Effector memory CD4-positive, alpha-beta T cell (primary cell): Measurements from ENCODE around the gene CALY.

ENCODE experiments used
- DNase-seq, 3 donors: peaks; one replicate each; pipeline ENCODE4 v3.0.0-alpha.2; 2020
- H3K27ac ChIP-seq: 2 replicates; pipeline ENCODE4 v1.7.0; 2013; ENCODE audit warnings: mild to moderate bottlenecking, low read length, moderate library complexity; ENCODE audit not compliant: insufficient read depth, poor library complexity, severe bottlenecking
- H3K27me3 ChIP-seq: replicated peaks from 2 replicates; pipeline ENCODE4 v1.7.0; 2013; ENCODE audit warnings: mild to moderate bottlenecking, low read length; ENCODE audit not compliant: insufficient read depth, control insufficient read depth, poor library complexity, severe bottlenecking
- H3K36me3 ChIP-seq: 2 replicates; pipeline ENCODE4 v1.7.0; 2013; ENCODE audit warnings: mild to moderate bottlenecking, low read length, moderate library complexity; ENCODE audit not compliant: control insufficient read depth, insufficient read depth
- H3K4me1 ChIP-seq: 2 replicates; pipeline ENCODE4 v1.7.0; 2013; ENCODE audit warnings: low read length, mild to moderate bottlenecking; ENCODE audit not compliant: control insufficient read depth, insufficient read depth, poor library complexity, severe bottlenecking
- H3K4me3 ChIP-seq: 2 replicates; pipeline ENCODE4 v1.7.0; 2013; ENCODE audit warnings: low read length, low read depth, mild to moderate bottlenecking; ENCODE audit not compliant: insufficient read depth, poor library complexity, severe bottlenecking
- H3K9me3 ChIP-seq: 2 replicates; pipeline ENCODE4 v1.7.0; 2013; ENCODE audit warnings: mild to moderate bottlenecking, low read length, moderate library complexity; ENCODE audit not compliant: control insufficient read depth

CALY gene

DNA sequence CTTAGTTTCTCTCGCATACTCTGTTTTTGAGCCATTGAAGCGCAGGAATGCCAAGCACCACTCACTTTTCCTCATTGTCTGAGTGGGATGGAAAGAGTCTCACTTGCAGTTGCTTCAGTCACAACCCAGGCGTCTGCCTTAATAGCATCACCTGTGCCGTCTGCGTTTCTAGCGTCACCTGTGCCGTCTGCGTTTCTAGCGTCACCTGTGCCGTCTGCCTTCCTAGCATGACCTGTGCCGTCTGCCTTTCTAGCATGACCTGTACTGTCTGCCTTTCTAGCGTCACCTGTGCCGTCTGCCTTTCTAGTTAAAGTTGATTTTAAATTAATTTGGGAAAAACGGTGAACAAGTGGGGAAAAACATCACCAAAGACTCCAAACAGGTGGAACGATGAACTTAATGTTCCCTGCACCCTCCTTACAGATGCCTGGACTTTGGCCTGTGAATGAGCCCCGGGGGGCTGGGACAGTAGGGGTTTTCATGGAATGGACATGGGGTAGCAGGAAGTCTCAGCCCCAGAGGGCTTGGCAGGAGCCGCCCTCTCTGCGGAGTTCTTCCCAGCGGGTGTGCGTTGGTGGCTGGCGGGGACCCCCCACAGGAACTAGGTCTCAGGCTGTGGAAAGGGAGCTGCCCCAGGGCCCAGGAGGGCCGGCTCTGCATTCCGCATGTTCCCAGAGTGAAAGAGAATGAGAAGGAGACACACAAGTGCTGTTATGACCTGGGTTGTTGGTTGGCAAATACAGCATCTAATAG, 24.5 kb downstream of the CALY start:
- Histone ChIP-seq H3K27me3 (no peaks in the 10 kb centered on the region), H3K9me3 (no peaks in the 10 kb centered on the region), H3K27ac (no peak overlapping the region), H3K4me3 (no peak overlapping the region), H3K4me1 (peaks cover 11% of the 10 kb centered on the region), H3K36me3 (peaks cover 27% of the 10 kb centered on the region)
- no peak for DNase-seq

DNA sequence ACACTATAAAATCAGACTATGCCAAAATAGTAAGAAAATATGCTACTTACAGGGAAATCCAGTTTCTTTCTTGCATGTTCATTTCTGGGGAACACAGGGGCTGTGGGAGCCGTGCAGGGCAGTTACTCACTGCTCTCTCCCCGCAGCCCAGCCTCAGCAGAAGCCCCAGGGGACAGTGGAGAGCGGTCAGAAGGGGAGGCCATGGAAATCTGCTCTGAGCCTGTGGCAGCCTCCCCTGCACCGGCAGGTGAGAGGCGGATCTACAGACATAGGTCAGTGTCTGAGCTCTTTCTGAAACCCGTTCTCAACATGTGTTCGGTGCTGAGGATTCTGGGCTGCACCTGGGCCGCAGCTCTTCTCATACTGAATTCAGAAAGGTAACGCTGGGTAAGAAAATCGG, 25.1 kb downstream of the CALY start:
- H3K9me3 ChIP-seq = no peaks in the 10 kb centered on the region
- no peak overlapping the region for H3K4me3 ChIP-seq
- no peak overlapping the region for H3K27ac ChIP-seq
- peaks cover 16% of the 10 kb centered on the region for H3K4me1 ChIP-seq
- no peak for DNase-seq
- peaks cover 27% of the 10 kb centered on the region for H3K36me3 ChIP-seq
- no peaks in the 10 kb centered on the region for H3K27me3 ChIP-seq

GRCh38 chr10:133310789-133311188, 25.9 kb downstream of the CALY start:
- peaks cover 27% of the 10 kb centered on the region for H3K36me3 ChIP-seq
- DNase-seq = no peak
- H3K9me3 ChIP-seq = no peaks in the 10 kb centered on the region
- H3K27me3 ChIP-seq = no peaks in the 10 kb centered on the region
- H3K4me1 ChIP-seq = peaks cover 16% of the 10 kb centered on the region
- H3K4me3 ChIP-seq = no peak overlapping the region
- H3K27ac ChIP-seq = no peak overlapping the region

GRCh38 chr10:133310399-133310755, 26.3 kb downstream of the CALY start:
- H3K27ac ChIP-seq = no peak overlapping the region
- no peak overlapping the region for H3K4me3 ChIP-seq
- H3K27me3 ChIP-seq = no peaks in the 10 kb centered on the region
- H3K4me1 ChIP-seq = peaks cover 16% of the 10 kb centered on the region
- no peaks in the 10 kb centered on the region for H3K9me3 ChIP-seq
- no peak for DNase-seq
- H3K36me3 ChIP-seq = peaks cover 31% of the 10 kb centered on the region

DNA sequence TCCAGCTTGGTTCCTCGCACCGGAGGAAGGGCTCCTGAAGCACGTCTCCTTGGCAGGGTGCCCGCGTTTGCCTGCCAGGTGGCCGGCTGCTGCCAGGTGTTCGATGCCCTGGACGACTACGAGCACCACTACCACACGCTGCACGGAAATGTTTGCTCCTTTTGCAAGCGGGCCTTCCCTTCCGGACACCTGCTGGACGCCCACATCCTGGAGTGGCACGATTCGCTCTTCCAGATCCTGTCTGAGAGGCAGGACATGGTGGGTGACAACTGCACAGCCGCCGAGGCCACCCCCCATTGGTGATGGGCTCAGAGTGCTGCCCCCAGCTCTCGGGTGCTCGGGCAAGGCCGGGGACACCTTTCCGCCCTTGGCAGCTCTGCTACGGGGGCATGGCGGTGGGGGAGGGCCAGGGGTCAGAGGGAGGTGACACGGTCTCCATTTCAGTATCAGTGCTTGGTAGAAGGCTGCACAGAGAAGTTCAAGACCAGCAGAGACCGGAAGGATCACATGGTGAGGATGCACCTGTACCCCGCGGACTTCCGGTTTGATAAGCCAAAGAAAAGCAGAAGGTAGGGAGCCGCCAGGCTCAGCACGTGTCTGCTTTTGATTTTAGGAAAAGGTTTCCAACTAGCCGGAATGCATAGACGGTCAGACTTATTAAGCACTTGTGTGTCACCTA, 26.8 kb downstream of the CALY start:
- Histone ChIP-seq H3K36me3 (peaks cover 33% of the 10 kb centered on the region), H3K27me3 (no peaks in the 10 kb centered on the region), H3K4me3 (no peak overlapping the region), H3K9me3 (no peaks in the 10 kb centered on the region), H3K27ac (no peak overlapping the region), H3K4me1 (peaks cover 16% of the 10 kb centered on the region)
- no peak for DNase-seq

GRCh38 chr10:133309100-133309719, 27.5 kb downstream of the CALY start:
- DNase-seq = peak; percentile 89 to 90 (median 90)
- H3K27ac ChIP-seq = peak overlapping the region; percentile 98
- H3K36me3 ChIP-seq = peaks cover 33% of the 10 kb centered on the region
- no peaks in the 10 kb centered on the region for H3K9me3 ChIP-seq
- peaks cover 16% of the 10 kb centered on the region for H3K4me1 ChIP-seq
- H3K27me3 ChIP-seq = no peaks in the 10 kb centered on the region
- peak overlapping the region; percentile 86 for H3K4me3 ChIP-seq

GRCh38 chr10:133308421-133309099, 28.1 kb downstream of the CALY start, which contains the start of the genes TUBGCP2 and ZNF511:
Gene TUBGCP2 (minus strand): TSS chr10:133308872. CDS start chr10:133302941, 5,931 bp downstream.
Gene ZNF511 (plus strand): TSS chr10:133308914. CDS start chr10:133308944, 30 bp downstream.
- DNase-seq = peak; percentile 81 to 86 (median 86)
- H3K9me3 ChIP-seq = no peaks in the 10 kb centered on the region
- H3K36me3 ChIP-seq = peaks cover 33% of the 10 kb centered on the region
- peak within 1 kb of the TSS; percentile 86 for H3K4me3 ChIP-seq
- no peaks in the 10 kb centered on the region for H3K27me3 ChIP-seq
- H3K27ac ChIP-seq = peak within 1 kb of the TSS; percentile 98
- H3K4me1 ChIP-seq = peaks cover 16% of the 10 kb centered on the region

GRCh38 chr10:133307776-133308420, 28.8 kb downstream of the CALY start:
- Histone ChIP-seq H3K27me3 (no peaks in the 10 kb centered on the region), H3K27ac (peak overlapping the region; percentile 98), H3K4me3 (peak overlapping the region; percentile 86), H3K9me3 (no peaks in the 10 kb centered on the region), H3K4me1 (peaks cover 16% of the 10 kb centered on the region), H3K36me3 (peaks cover 33% of the 10 kb centered on the region)
- DNase-seq = peak; percentile 62 to 83 (median 80)

DNA sequence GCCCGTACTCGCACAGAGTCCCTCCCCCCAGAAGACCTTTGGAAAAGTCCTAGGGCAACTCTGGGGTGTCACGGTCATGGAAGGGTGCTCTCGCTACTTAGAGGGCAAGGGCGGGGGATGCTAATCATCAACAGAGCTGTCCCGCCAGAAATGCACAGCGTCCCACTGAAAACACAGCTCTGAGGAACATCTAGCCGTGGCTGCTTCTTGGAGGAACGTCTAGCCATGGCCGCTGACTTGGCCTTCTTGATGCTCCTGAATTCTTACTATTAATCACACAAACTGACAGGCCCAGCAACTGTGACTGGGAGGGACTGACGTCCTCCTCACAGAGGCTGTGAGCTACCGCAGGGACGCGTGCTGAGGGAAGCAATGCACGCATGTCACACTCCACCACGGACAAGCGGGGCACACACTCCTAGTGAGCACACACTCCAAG, 29.7 kb downstream of the CALY start:
- Histone ChIP-seq H3K27me3 (no peaks in the 10 kb centered on the region), H3K4me3 (no peak overlapping the region), H3K9me3 (no peaks in the 10 kb centered on the region), H3K36me3 (peaks cover 37% of the 10 kb centered on the region), H3K4me1 (peaks cover 16% of the 10 kb centered on the region), H3K27ac (peak overlapping the region; percentile 98)
- no peak for DNase-seq
